ENCODE results near the gene LEF1.

DNA sequence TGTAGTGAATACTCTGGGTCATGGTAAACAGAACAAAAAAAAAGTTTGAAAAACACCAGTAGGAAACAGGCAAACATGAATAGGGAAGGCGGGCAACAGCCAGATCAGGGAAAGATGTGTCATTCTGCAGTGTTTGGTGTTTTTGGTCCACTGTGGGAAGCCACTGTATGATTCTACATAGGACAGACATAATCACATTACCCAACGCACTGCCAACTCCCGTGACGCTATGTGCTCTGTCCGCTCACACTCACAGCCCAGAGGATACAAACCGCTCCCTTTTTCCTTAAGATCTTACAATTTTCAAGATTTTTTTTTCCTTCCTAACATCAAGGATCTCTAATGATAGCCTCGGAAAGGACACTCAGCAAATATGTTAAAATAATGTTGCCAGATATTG, 119.7 kb downstream of the LEF1 start:
- TF ChIP-seq POLR2A (IDR thresholded peaks at IDR 0.05; ENCODE audit: low read depth) (no peak), POLR2AphosphoS5 (IDR thresholded peaks at IDR 0.05) (no peak), EP300 (IDR thresholded peaks at IDR 0.05) (no peak)
- TF ChIP-seq, protein P1, sequence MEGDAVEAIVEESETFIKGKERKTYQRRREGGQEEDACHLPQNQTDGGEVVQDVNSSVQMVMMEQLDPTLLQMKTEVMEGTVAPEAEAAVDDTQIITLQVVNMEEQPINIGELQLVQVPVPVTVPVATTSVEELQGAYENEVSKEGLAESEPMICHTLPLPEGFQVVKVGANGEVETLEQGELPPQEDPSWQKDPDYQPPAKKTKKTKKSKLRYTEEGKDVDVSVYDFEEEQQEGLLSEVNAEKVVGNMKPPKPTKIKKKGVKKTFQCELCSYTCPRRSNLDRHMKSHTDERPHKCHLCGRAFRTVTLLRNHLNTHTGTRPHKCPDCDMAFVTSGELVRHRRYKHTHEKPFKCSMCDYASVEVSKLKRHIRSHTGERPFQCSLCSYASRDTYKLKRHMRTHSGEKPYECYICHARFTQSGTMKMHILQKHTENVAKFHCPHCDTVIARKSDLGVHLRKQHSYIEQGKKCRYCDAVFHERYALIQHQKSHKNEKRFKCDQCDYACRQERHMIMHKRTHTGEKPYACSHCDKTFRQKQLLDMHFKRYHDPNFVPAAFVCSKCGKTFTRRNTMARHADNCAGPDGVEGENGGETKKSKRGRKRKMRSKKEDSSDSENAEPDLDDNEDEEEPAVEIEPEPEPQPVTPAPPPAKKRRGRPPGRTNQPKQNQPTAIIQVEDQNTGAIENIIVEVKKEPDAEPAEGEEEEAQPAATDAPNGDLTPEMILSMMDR (IDR thresholded peaks at IDR 0.05): no peak

Data from esophagus muscularis mucosa (tissue), 4 donors.